CD4-positive, alpha-beta T cell treated with Interleukin-2 at 100 ng/mL for 4 hours (primary cell): ENCODE measurements around the gene ARRB1.
A peak's percentile ranks its signal among the peaks of the same experiment; 100 is the strongest.
"Not testable (repeated sequence)": the region's sequence is repeated elsewhere in the genome, so short reads cannot be mapped to it uniquely, and the experiment has no call there.

Source experiments
- DNase-seq: peaks from one replicate; pipeline ENCODE4 v3.0.0-alpha.2; 2020; ENCODE audit warnings: low spot score

ARRB1 gene

GRCh38 chr11:75344186-75344585 is 7.3 kb downstream of the ARRB1 start:
- no peak for DNase-seq

- DNase-seq = no peak
Observed at GRCh38 chr11:75342966-75343870, 8.2 kb downstream of the ARRB1 start.

GRCh38 chr11:75342231-75342918 is 9.1 kb downstream of the ARRB1 start:
- DNase-seq = no peak

GRCh38 chr11:75341612-75342011 is 9.8 kb downstream of the ARRB1 start:
- no peak for DNase-seq

- no peak for DNase-seq
Observed at GRCh38 chr11:75339685-75340409, 11.6 kb downstream of the ARRB1 start.

GRCh38 chr11:75338516-75339208 is 12.8 kb downstream of the ARRB1 start:
- DNase-seq = peak; percentile 14

- DNase-seq = no peak
Observed at GRCh38 chr11:75337195-75337654, 14.2 kb downstream of the ARRB1 start.

GRCh38 chr11:75334976-75335375 is 16.5 kb downstream of the ARRB1 start:
- DNase-seq = no peak

GRCh38 chr11:75334402-75334891 is 17.0 kb downstream of the ARRB1 start:
- DNase-seq = no peak

- no peak for DNase-seq
Observed at GRCh38 chr11:75333807-75334140, 17.7 kb downstream of the ARRB1 start.

- DNase-seq = no peak
Observed at GRCh38 chr11:75333022-75333806, 18.2 kb downstream of the ARRB1 start.

- DNase-seq = not testable (repeated sequence)
Observed at GRCh38 chr11:75331761-75332160, 19.7 kb downstream of the ARRB1 start.

GRCh38 chr11:75331304-75331703 is 20.2 kb downstream of the ARRB1 start:
- not testable (repeated sequence) for DNase-seq

GRCh38 chr11:75330886-75331285 is 20.6 kb downstream of the ARRB1 start:
- DNase-seq = not testable (repeated sequence)

GRCh38 chr11:75330291-75330690 is 21.2 kb downstream of the ARRB1 start:
- no peak for DNase-seq

- peak; percentile 56 for DNase-seq
Observed at GRCh38 chr11:75328426-75329277, 22.8 kb downstream of the ARRB1 start.

GRCh38 chr11:75326439-75326810 is 25.0 kb downstream of the ARRB1 start:
- DNase-seq = no peak

- peak; percentile 31 for DNase-seq
Observed at GRCh38 chr11:75325713-75326438, 25.6 kb downstream of the ARRB1 start.

GRCh38 chr11:75324740-75325139 is 26.7 kb downstream of the ARRB1 start:
- DNase-seq = no peak
